HG02884 (cell line): ENCODE data around the gene PTF1A.
"Not testable (repeated sequence)": the region's sequence is repeated elsewhere in the genome, so short reads cannot be mapped to it uniquely, and the experiment has no call there.

Source experiments
- ATAC-seq: cut with Tn5 transposase; IDR thresholded peaks from one replicate; pipeline ENCODE4 v1.9.1; 2021; ENCODE audit warnings: mild to moderate bottlenecking, moderate library complexity; ENCODE audit not compliant: unreplicated experiment

Gene PTF1A

GRCh38 chr10:23202779-23203178, 10.7 kb downstream of the PTF1A start:
- ATAC-seq = no peak

- no peak for ATAC-seq
Observed at GRCh38 chr10:23203369-23204325, 11.5 kb downstream of the PTF1A start.

DNA sequence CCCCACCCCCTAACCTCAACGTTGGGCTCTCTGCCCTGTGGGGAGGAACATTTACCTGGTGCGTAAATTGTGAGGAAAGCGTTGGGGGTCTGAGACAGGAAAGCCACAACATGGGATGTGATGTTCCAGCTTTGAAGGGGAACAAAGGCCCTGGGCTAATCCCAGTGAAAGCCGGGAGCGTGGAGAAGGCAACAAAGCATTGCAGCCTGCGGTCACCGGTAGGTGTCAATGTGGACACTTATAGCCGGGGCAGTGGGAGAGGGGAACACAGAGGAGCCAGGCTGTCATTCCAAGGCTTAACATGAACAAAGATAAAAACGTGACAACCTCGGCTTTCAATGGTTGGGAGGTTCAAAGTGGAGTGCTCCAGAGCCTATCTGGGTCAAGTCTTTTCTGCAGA, 12.7 kb downstream of the PTF1A start:
- no peak for ATAC-seq

DNA sequence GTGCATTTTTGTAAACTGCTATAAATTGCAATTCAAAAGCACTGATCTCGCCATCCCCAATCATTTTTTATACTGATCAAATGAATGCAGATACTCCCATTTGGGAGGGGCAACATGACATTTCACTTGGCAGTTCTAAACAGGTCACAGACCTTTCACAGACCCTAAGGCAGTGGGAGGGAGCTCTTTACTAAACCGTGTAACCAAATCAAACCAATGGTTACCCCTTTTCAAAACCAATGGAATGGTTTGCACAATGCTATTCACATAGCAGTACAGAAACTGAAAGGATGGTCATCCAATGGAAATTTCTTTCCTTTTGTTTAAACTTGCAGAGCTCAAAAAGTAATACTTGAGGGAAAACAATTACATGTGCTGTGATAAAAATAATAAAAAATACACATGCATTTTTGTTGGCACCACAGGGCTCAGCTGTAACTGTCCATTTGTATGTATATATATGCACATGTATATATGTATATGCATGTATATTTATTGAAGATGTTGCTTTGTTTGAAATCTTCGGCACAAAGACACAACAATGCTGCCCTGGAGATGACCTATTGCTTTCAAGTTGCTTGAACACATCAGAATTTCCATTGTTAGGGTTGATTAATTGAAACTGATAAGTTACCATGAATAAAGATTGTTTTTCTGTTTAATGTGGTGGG, 14.0 kb downstream of the PTF1A start:
- ATAC-seq = no peak

DNA sequence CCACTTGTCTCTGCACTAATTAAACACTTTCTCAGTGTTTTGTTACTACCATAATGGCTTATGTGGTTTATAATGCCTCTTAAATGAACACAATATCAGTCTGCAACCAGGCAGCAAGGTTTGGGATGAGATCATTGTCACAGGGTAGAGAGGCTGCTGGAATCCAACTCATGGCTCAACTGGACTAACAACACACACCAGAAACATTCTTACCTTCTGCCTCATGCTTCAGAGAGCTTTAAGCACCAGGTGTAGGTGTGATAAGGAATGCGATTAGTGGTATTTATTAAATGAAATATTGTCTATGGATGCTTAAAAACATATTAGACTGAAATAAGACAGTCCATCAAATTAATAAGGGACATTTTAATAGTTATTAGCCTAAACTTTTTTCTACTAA, 25.4 kb downstream of the PTF1A start:
- no peak for ATAC-seq

DNA sequence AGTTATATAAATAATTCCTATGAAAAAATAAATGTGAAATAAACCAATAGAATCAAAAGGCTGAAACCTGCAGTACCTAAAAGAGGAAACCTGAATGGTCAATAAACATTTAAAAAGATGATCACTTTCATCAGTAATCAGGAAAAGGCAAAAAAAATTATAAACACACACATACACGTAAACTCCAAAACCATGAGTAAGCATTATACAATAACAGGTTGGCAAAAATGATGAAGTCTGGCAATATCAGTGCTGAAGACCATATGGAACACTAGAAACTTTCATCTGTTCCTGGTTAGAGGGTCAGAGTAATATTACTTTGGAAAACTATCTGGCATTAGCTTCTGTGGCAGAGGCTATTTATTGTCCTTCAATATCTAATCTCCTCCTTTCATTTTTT, 38.5 kb downstream of the PTF1A start:
- ATAC-seq = no peak

DNA sequence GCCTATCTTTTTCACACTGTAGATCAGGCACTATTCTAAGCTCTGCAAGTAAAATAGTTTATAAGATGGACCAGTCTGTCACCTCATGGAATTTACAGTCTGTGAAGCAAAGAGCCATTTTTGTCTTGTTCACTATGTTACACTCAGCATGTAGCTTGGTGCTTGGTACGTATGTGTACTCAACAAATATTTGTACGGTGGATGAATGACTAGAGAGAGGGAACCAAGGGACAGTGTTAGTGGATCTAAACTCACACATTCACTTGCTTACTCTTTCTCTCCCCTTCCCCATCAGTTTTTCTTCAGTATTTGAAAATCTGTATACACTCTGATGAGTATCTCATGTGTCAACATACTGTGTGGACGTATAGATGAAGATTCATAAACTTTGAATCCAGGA, 45.9 kb downstream of the PTF1A start:
- ATAC-seq = no peak

DNA sequence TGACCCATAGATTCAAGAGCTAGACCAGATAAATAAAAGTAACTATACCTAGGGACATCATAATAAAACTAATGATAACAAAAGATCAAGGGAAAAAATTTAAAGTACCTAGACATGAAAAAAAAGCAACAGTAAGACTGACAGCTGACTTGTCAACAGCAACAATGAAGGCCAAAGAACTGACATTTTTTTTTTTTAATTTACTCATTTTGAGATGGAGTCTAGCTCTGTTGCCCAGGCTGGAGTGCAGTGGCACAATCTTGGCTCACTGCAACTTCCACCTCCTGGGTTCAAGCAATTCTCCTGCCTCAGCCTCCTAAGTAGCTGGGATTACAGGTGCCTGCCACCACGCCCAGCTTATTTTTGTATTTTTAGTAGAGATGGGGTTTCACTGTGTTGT, 49.7 kb downstream of the PTF1A start:
- not testable (repeated sequence) for ATAC-seq
